Measurements from ENCODE around the gene COLEC11. TPM values are rescaled to one million over a fixed set of nuclear protein-coding genes. Genes with fewer than 3 reads are reported as not detected.

The COLEC11 gene
- total RNA-seq, 1 experiment from 2014 or later: 0.39 TPM

DNA sequence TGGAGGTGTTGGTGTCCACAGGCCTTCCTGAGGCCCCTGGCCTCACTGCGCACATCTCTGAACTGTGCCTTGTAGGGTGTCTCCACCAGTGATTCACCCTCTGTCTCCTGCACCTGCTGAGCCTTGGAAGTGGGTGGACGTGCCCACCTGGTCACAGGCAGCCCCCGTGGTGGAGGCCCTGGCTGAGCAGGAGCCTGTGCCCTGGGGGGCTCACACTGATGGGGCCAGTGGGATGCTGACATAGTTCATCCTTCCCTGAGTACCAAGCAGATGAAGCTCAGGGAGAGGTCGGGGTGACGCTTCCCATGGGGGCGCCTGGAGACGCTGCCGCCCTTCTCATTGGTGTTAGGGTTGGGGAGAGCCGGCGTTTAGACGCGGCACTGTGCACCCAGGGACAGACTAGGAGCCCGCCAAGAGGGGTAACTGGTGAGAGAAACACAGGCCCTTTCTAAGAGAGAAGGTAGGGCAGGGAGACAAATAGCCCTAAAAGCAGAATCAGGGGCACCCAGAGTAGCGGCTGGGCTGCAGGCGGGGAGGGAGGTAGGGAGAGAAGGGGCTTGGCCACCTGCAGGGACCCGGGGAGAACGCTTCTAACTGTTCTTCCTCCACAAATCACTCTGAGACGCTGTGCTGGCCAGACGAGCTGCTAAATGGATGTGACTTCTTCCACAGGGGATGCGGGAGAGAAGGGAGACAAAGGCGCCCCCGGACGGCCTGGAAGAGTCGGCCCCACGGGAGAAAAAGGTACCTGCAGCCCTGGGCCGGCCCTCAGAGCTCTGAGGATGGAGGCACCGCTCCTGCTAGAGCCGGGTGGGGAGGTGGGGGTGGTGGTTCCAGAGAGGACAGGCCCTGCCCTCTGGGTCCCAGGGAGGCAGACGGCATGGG is 18.0 kb downstream of the COLEC11 start:
- H3K9me3 Mint-ChIP-seq: peaks cover 23 to 26% of the 10 kb centered on the region in 2 experiments
- no peak overlapping the region for H2AK5ac ChIP-seq (ENCODE audit: insufficient read length, low read length)
- H3K4me2 ChIP-seq (ENCODE audit: insufficient read depth, insufficient read length, low read length): no peak overlapping the region
- no peak overlapping the region for H4K5ac ChIP-seq (ENCODE audit: insufficient read length, low read depth, low read length)
- H3K23ac ChIP-seq (ENCODE audit: insufficient read length, low read depth, low read length): no peak overlapping the region
- peaks cover 9% of the 10 kb centered on the region for H3K27me3 Mint-ChIP-seq (ENCODE audit: low read depth)
- no peak overlapping the region for H3K56ac ChIP-seq (ENCODE audit: insufficient read length, low read depth, low read length)
- peaks cover 0 to 24% (median 11%) of the 10 kb centered on the region in 3 experiments; a peak in 6 of 7 replicates for H3K36me3 Mint-ChIP-seq (ENCODE audit: insufficient read depth in 1 of 3, low read depth in 3 of 3)
- WGBS (ENCODE audit: extremely low coverage, insufficient read length, low lambda C conversion rate): no CpG with 5 or more reads among the region's 29 CpGs
- no peak overlapping the region for H3K4me3 Mint-ChIP-seq
- no peak overlapping the region for H3K27ac ChIP-seq (ENCODE audit: insufficient read length, low read depth, low read length)
- no peak overlapping the region for H3K4ac ChIP-seq (ENCODE audit: low read depth, low read length)
- H3K9ac ChIP-seq (ENCODE audit: extremely low read depth, insufficient read length, low read length): no peak overlapping the region
- no peak overlapping the region for H2BK120ac ChIP-seq (ENCODE audit: low read depth, low read length, poor library complexity, severe bottlenecking)
- no peaks in the 10 kb centered on the region for H3K23me2 ChIP-seq (ENCODE audit: insufficient read length, low read depth, low read length, poor library complexity, severe bottlenecking)
- H4K20me1 ChIP-seq (ENCODE audit: control insufficient read depth, insufficient read depth, insufficient read length): no peaks in the 10 kb centered on the region
- no peak overlapping the region for H3T11ph ChIP-seq (ENCODE audit: low read length)
- H3K79me2 ChIP-seq (ENCODE audit: insufficient read depth, low read length): no peaks in the 10 kb centered on the region
- H3K18ac ChIP-seq (ENCODE audit: insufficient read length, low read depth, low read length): no peak overlapping the region
- no peaks in the 10 kb centered on the region for H3K79me1 ChIP-seq (ENCODE audit: insufficient read depth, low read depth, low read length, poor library complexity, severe bottlenecking)
- TF ChIP-seq, protein P1, sequence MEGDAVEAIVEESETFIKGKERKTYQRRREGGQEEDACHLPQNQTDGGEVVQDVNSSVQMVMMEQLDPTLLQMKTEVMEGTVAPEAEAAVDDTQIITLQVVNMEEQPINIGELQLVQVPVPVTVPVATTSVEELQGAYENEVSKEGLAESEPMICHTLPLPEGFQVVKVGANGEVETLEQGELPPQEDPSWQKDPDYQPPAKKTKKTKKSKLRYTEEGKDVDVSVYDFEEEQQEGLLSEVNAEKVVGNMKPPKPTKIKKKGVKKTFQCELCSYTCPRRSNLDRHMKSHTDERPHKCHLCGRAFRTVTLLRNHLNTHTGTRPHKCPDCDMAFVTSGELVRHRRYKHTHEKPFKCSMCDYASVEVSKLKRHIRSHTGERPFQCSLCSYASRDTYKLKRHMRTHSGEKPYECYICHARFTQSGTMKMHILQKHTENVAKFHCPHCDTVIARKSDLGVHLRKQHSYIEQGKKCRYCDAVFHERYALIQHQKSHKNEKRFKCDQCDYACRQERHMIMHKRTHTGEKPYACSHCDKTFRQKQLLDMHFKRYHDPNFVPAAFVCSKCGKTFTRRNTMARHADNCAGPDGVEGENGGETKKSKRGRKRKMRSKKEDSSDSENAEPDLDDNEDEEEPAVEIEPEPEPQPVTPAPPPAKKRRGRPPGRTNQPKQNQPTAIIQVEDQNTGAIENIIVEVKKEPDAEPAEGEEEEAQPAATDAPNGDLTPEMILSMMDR (conservative IDR thresholded peaks at IDR 0.05): no peak
- no peaks in the 10 kb centered on the region for H3K27me3 ChIP-seq (ENCODE audit: insufficient read depth, low read length)
- no peak overlapping the region for H3K27ac Mint-ChIP-seq
- H3K4me1 ChIP-seq (ENCODE audit: insufficient read depth, low read length): no peaks in the 10 kb centered on the region
- DNase-seq: no peak
- H2AFZ ChIP-seq (ENCODE audit: low read length): no peak overlapping the region
- H2BK12ac ChIP-seq (ENCODE audit: insufficient read length, low read depth, low read length): no peak overlapping the region
- no peak overlapping the region for H2BK15ac ChIP-seq (ENCODE audit: low read depth, low read length)
- no peak overlapping the region for H4K8ac ChIP-seq (replicated peaks; ENCODE audit: insufficient read length, low read depth, low read length)
- no peak overlapping the region; the same call in 1 of the 2 replicates for H3K14ac ChIP-seq (ENCODE audit: insufficient read depth, low read length)
- H2BK20ac ChIP-seq (ENCODE audit: low read depth, low read length, poor library complexity, severe bottlenecking): no peak overlapping the region
- no peak overlapping the region for H4K91ac ChIP-seq (ENCODE audit: insufficient read length, low read depth, low read length)
- peaks cover 9 to 17% of the 10 kb centered on the region in 2 experiments; a peak in 3 of 4 replicates for H3K4me1 Mint-ChIP-seq
- no peak overlapping the region for H2BK5ac ChIP-seq (ENCODE audit: insufficient read length, low read length)
- no peaks in the 10 kb centered on the region for H3K9me3 ChIP-seq (ENCODE audit: control insufficient read depth, low read depth, low read length)

Measured in H9 (cell line).